HFFc6 (cell line): ENCODE measurements around the gene CDHR4. TPM values are rescaled to one million over a fixed set of nuclear protein-coding genes. Genes with fewer than 3 reads are reported as not detected.

Source experiments
- DNase-seq: peaks from one replicate; pipeline ENCODE4 v3.0.0-alpha.2; 2018
- H3K27ac Mint-ChIP-seq: 2 replicates; pipeline ENCODE4 v1.8.0; 2020; ENCODE audit warnings: mild to moderate bottlenecking, mixed read lengths
- H3K27me3 Mint-ChIP-seq: 2 replicates; pipeline ENCODE4 v1.8.0; 2021; ENCODE audit warnings: mild to moderate bottlenecking, moderate library complexity, mixed read lengths; ENCODE audit not compliant: insufficient read depth
- H3K36me3 Mint-ChIP-seq: 2 replicates; pipeline ENCODE4 v1.8.0; 2021; ENCODE audit warnings: low read depth, mixed read lengths
- H3K4me1 Mint-ChIP-seq: 2 replicates; pipeline ENCODE4 v1.8.0; 2020; ENCODE audit warnings: low read depth, mixed read lengths
- H3K4me3 Mint-ChIP-seq: 2 replicates; pipeline ENCODE4 v1.8.0; 2020; ENCODE audit warnings: mild to moderate bottlenecking, moderate library complexity, mixed read lengths
- H3K9me3 Mint-ChIP-seq: 2 replicates; pipeline ENCODE4 v1.8.0; 2020; ENCODE audit warnings: mild to moderate bottlenecking, mixed read lengths
- total RNA-seq, 6 experiments: library from RNA; stranded (reverse); fragmentation: NEBNext Ultra II Directional; extraction: Animal tissue kit (Norgen Biotek cat#: 25700); gene quantifications; 2 replicates in 1 of 6; 3 replicates in 5 of 6; pipeline ENCODE4 v1.2.3, GENCODE V29; 2021
- TF ChIP-seq, protein P1 (sequence below): fragments of 200-600 bp; sonication (generic); IDR thresholded peaks from 2 replicates; pipeline ENCODE4 v1.5.0; 2021; ENCODE audit warnings: antibody characterized with exemption, mild to moderate bottlenecking

The CDHR4 gene
- total RNA-seq, 6 experiments from 2014 or later = 0.17 to 0.18 TPM; not detected in 4

- H3K4me3 Mint-ChIP-seq = no peak overlapping the region
- TF ChIP-seq, protein P1, sequence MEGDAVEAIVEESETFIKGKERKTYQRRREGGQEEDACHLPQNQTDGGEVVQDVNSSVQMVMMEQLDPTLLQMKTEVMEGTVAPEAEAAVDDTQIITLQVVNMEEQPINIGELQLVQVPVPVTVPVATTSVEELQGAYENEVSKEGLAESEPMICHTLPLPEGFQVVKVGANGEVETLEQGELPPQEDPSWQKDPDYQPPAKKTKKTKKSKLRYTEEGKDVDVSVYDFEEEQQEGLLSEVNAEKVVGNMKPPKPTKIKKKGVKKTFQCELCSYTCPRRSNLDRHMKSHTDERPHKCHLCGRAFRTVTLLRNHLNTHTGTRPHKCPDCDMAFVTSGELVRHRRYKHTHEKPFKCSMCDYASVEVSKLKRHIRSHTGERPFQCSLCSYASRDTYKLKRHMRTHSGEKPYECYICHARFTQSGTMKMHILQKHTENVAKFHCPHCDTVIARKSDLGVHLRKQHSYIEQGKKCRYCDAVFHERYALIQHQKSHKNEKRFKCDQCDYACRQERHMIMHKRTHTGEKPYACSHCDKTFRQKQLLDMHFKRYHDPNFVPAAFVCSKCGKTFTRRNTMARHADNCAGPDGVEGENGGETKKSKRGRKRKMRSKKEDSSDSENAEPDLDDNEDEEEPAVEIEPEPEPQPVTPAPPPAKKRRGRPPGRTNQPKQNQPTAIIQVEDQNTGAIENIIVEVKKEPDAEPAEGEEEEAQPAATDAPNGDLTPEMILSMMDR = no peak
- no peaks in the 10 kb centered on the region for H3K36me3 Mint-ChIP-seq
- H3K4me1 Mint-ChIP-seq = peaks cover 23% of the 10 kb centered on the region
- H3K9me3 Mint-ChIP-seq = no peaks in the 10 kb centered on the region
- peak overlapping the region; percentile 87 for H3K27ac Mint-ChIP-seq
- peaks cover 5% of the 10 kb centered on the region for H3K27me3 Mint-ChIP-seq
- DNase-seq = no peak
These were observed 568 bp downstream of the CDHR4 start for GRCh38 chr3:49799105-49799504.

GRCh38 chr3:49794926-49795905, 4.5 kb downstream of the CDHR4 start:
- Mint-ChIP-seq H3K36me3 (no peaks in the 10 kb centered on the region), H3K4me1 (peaks cover 29% of the 10 kb centered on the region), H3K9me3 (no peaks in the 10 kb centered on the region), H3K4me3 (no peak overlapping the region), H3K27ac (no peak overlapping the region), H3K27me3 (peaks cover 5% of the 10 kb centered on the region)
- TF ChIP-seq, protein P1 = no peak
- DNase-seq = no peak

DNA sequence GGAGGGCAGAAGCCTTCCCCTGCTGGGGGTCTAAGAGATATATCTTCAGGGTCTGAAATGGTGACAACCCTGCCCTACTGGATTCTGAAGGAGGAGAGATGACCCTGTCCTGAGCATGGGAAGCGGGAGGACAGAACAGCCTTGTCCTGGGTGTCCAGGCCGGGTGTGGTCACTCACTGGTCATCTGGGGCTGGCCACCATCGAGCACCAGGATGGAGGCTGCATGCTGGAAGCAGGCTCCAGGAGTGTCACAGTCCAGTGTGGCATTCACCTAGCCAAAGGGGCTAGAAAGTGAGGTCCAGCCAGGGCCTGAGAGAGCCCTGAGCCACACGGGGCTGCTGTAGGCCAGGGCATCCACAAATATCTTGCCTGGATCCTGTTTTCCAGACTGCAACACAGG, 5.2 kb downstream of the CDHR4 start:
- Mint-ChIP-seq H3K36me3 (no peaks in the 10 kb centered on the region), H3K27me3 (peaks cover 5% of the 10 kb centered on the region), H3K4me1 (peaks cover 22% of the 10 kb centered on the region), H3K9me3 (no peaks in the 10 kb centered on the region), H3K27ac (no peak overlapping the region), H3K4me3 (no peak overlapping the region)
- no peak for DNase-seq
- TF ChIP-seq, protein P1 = no peak

- peaks cover 16% of the 10 kb centered on the region for H3K4me1 Mint-ChIP-seq
- H3K27me3 Mint-ChIP-seq = peaks cover 5% of the 10 kb centered on the region
- no peaks in the 10 kb centered on the region for H3K9me3 Mint-ChIP-seq
- H3K36me3 Mint-ChIP-seq = no peaks in the 10 kb centered on the region
- no peak overlapping the region for H3K4me3 Mint-ChIP-seq
- DNase-seq = no peak
- TF ChIP-seq, protein P1 = no peak
- no peak overlapping the region for H3K27ac Mint-ChIP-seq
These were observed 6.1 kb downstream of the CDHR4 start for GRCh38 chr3:49793486-49794085.

GRCh38 chr3:49792371-49793150, 7.1 kb downstream of the CDHR4 start:
- H3K27ac Mint-ChIP-seq = no peak overlapping the region
- TF ChIP-seq, protein P1 = no peak
- no peak for DNase-seq

More at GRCh38 chr3:49792371-49793150, 7.1 kb downstream of the CDHR4 start:
- Mint-ChIP-seq H3K4me3 (no peak overlapping the region), H3K36me3 (no peaks in the 10 kb centered on the region), H3K9me3 (no peaks in the 10 kb centered on the region), H3K27me3 (peaks cover 5% of the 10 kb centered on the region), H3K4me1 (peaks cover 16% of the 10 kb centered on the region)
